Ovary (tissue), 9 donors: Measurements from ENCODE around the gene UFD1. TPM values are rescaled to one million over a fixed set of nuclear protein-coding genes. Genes with fewer than 3 reads are reported as not detected.

Experiments
- DNase-seq, 5 donors: peaks; one replicate each; pipeline ENCODE4 v3.0.0-alpha.2; 2019 to 2020
- H3K27ac ChIP-seq, 2 donors: fragments of 200-600 bp; one replicate each; pipeline versions ENCODE4 v1.5.1 to v1.8.0; 2019 to 2022
- H3K27me3 ChIP-seq: fragments of 200-600 bp; one replicate; pipeline ENCODE4 v1.8.0; 2022
- H3K36me3 ChIP-seq: fragments of 200-600 bp; sonication (generic); one replicate; pipeline ENCODE4 v1.5.1; 2019
- H3K4me1 ChIP-seq: one replicate; pipeline ENCODE4 v1.8.1; 2013; ENCODE audit warnings: mild to moderate bottlenecking, moderate library complexity; ENCODE audit not compliant: insufficient read depth
- H3K4me3 ChIP-seq: fragments of 200-600 bp; sonication (generic); one replicate; pipeline ENCODE4 v1.5.1; 2017
- H3K9me3 ChIP-seq, 2 donors: fragments of 200-600 bp in 1 of 2; sonication (generic) in 1 of 2; one replicate each; pipeline versions ENCODE4 v1.5.1 to v1.8.1; 2013 to 2019; ENCODE audit warnings: mild to moderate bottlenecking in 1 of 2, moderate library complexity in 1 of 2
- EP300 ChIP-seq: sonication (generic); formaldehyde crosslinking; IDR thresholded peaks from one replicate; pipeline ENCODE4 v1.6.1; 2017; ENCODE audit warnings: antibody characterized with exemption
- POLR2A ChIP-seq: fragments of 450-650 bp; IDR thresholded peaks from one replicate; pipeline ENCODE4 v1.6.1; 2017; ENCODE audit warnings: antibody characterized with exemption, mild to moderate bottlenecking, moderate library complexity
- WGBS, 3 donors: extraction: QIAGEN DNeasy Blood & Tissue Kit in 1 of 3; methylation state at CpG; one replicate each; pipeline versions ENCODE4 v1.1.5 to v1.1.7; 2013 to 2017; 5-methylcytosine and 5-hydroxymethylcytosine counted together
- intact Hi-C, 4 donors: fragments of 100-400 bp; cut with DNase I; formaldehyde crosslinking; loops; one replicate each; pipeline versions ENCODE4 v1.11.0 to v1.15.1; 2022 to 2023
- polyA plus RNA-seq, 2 donors: library from polyadenylated mRNA; stranded (reverse); fragments of 200-250 nt in 1 of 2; fragments of 350-450 nt in 1 of 2; fragmentation: Illumina TruSeq in 1 of 2; extraction: RNeasy Lipid Tissue Mini Kit (QIAGEN cat#74804) in 1 of 2; gene quantifications; one replicate each; pipeline ENCODE4 v1.2.3, GENCODE V29; 2013 to 2014
- total RNA-seq, 7 donors: library from RNA; depleted of rRNA in 2 of 7; stranded (reverse); fragments of >200 nt in 2 of 7; fragmentation: NEBNext Ultra II Directional in 3 of 7; extraction: Animal tissue kit (Norgen Biotek cat#: 25700) in 3 of 7; gene quantifications; one replicate each; pipeline versions ENCODE4 v1.1.0 to v1.2.4, GENCODE V29; 2016 to 2023
- TF ChIP-seq, protein P1 (sequence below), 3 donors: fragments of 450-650 bp in 2 of 3; fragments of 200-600 bp in 1 of 3; IDR thresholded peaks; one replicate each; pipeline versions ENCODE4 v1.5.1 to v1.8.0; 2016 to 2022; ENCODE audit warnings: antibody characterized with exemption in 3 of 3, mild to moderate bottlenecking in 1 of 3
- donor health status: DM: no; HTN: no; CAD: no; lungs with moderate emphysema.
- donor health status: DM: no; HTN: no; CAD: no.
- donor health status: Bipolar disorder and iron deficiency.
- donor health status: DM: yes; HTN: yes; CAD: no.
- donor health status: DM: no; HTN: no; CAD: no.
- donor health status: DM: yes; HTN: yes; CAD: no.

The UFD1 gene
- total and polyA plus RNA-seq, 9 donors, result 19.9 to 84.5 (median 34.1) TPM

DNA sequence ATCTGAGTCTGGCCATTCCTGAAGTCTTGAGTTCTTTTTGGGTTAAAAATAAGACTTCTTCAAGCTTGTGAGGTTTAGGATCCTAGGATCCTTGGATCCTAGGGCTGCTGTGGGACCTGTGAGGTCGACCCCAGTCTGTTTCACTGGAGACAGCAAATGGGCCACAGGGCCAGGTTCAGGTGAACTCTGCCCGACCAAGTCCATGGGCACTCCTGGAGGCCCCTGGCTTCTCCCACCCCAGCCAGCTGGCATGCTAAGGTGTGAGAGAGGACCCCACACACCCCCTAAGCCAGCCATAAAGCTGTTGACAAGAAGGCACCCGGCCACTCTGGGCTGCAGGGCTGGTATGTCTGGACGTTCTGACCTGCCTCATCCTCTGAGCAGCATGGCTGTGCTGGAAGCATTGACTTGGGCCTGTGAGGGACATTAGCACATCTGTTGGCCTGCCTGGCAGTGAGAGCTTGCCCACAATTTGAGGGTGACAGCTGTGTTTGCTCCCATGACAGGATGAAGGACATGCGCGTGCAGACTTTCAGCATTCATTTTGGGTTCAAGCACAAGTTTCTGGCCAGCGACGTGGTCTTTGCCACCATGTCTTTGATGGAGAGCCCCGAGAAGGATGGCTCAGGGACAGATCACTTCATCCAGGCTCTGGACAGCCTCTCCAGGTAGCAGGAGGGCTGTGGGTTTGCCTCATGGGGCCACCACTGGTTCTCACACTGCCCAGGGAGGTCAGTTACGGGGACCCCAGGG lies 29.2 kb upstream of the UFD1 start:
- H3K27me3 ChIP-seq, result no peaks in the 10 kb centered on the region
- WGBS, 3 donors, result 94 to 95% (median 94%) methylated on average over 10 of the region's 10 CpGs
- DNase-seq, result no peak
- no peak overlapping the region for H3K4me3 ChIP-seq
- no peaks in the 10 kb centered on the region for H3K36me3 ChIP-seq
- no peaks in the 10 kb centered on the region for H3K9me3 ChIP-seq
- TF ChIP-seq POLR2A (no peak), EP300 (no peak)
- TF ChIP-seq, protein P1, sequence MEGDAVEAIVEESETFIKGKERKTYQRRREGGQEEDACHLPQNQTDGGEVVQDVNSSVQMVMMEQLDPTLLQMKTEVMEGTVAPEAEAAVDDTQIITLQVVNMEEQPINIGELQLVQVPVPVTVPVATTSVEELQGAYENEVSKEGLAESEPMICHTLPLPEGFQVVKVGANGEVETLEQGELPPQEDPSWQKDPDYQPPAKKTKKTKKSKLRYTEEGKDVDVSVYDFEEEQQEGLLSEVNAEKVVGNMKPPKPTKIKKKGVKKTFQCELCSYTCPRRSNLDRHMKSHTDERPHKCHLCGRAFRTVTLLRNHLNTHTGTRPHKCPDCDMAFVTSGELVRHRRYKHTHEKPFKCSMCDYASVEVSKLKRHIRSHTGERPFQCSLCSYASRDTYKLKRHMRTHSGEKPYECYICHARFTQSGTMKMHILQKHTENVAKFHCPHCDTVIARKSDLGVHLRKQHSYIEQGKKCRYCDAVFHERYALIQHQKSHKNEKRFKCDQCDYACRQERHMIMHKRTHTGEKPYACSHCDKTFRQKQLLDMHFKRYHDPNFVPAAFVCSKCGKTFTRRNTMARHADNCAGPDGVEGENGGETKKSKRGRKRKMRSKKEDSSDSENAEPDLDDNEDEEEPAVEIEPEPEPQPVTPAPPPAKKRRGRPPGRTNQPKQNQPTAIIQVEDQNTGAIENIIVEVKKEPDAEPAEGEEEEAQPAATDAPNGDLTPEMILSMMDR (IDR thresholded peaks at IDR 0.05), result no peak
- no peak overlapping the region for H3K27ac ChIP-seq
- no peaks in the 10 kb centered on the region for H3K4me1 ChIP-seq
- intact Hi-C loops, result no loop called here

DNA sequence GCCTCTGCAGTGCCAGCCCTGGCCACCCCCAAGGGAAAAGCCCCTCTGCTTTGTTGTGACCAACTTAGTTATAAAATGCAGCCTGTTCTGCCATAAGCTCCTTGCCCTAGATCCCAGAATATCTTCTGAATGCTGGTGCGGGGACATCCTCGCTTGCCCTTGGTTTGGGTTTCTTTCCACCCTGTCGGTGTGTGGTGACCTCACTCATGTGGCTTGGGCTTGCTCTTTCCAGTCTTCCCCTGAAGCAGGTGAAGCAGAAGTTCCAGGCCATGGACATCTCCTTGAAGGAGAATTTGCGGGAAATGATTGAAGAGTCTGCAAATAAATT lies 28.5 kb upstream of the UFD1 start:
- Histone ChIP-seq H3K27me3 (no peaks in the 10 kb centered on the region), H3K36me3 (no peaks in the 10 kb centered on the region), H3K4me3 (no peak overlapping the region), H3K4me1 (no peaks in the 10 kb centered on the region), H3K27ac (no peak overlapping the region), H3K9me3 (no peaks in the 10 kb centered on the region)
- TF ChIP-seq, protein P1 (IDR thresholded peaks at IDR 0.05), result no peak
- TF ChIP-seq POLR2A (no peak), EP300 (no peak)
- WGBS, 3 donors, result 95 to 99% (median 97%) methylated on average over 4 of the region's 4 CpGs
- intact Hi-C loops, result no loop called here
- DNase-seq, result no peak

DNA sequence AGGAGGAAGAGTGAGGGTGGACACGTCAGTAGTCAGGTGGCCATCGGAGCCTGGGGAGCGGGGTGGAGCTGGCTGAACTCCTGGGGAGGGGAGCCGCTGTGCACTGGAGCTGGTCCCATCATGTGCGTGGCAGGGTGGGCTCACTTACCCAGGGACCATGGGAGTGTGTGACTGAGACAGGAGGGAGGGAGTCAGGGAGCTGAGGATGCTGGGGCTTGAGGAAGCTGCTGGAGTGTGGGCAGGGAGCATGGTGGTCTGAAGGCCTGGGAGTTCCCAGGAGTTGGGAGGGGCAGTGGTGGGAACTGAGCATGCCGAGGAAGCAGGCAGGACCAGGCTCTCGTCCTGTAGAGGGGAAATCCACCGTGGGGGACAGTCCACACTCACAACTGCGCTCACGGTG lies 27.2 kb upstream of the UFD1 start:
- H3K9me3 ChIP-seq, result no peaks in the 10 kb centered on the region

DNA sequence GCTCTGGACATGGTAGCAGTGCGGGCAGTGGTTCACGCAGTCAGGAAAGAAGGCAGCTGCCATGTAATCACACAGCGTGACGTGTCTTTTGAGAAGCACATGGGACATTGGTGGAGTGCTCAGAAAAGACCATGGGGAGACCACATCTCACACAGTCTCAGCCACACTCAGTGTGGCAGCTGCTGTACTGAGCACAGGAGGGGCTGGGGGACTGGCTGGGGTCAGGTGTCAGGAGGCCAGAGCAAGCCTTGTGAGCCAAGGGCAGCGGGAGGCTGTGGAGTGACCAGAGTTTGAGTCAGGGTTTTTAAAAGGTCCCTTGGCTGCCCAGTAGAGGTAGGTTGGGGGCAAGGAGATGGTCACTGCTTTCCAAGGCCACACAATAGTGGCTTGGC lies 26.7 kb upstream of the UFD1 start:
- DNase-seq, result no peak
- Histone ChIP-seq H3K27me3 (no peaks in the 10 kb centered on the region), H3K4me1 (no peaks in the 10 kb centered on the region), H3K27ac (no peak overlapping the region), H3K36me3 (no peaks in the 10 kb centered on the region), H3K4me3 (no peak overlapping the region), H3K9me3 (no peaks in the 10 kb centered on the region)
- no peak for TF ChIP-seq POLR2A
- TF ChIP-seq, protein P1 (IDR thresholded peaks at IDR 0.05), result no peak
- no peak for TF ChIP-seq EP300
- intact Hi-C loops, result no loop called here
- WGBS, 3 donors, result 96 to 97% (median 97%) methylated on average over 5 of the region's 5 CpGs

More for the DNA sequence above, 27.2 kb upstream of the UFD1 start:
- 85 to 87% (median 85%) methylated on average over 10 of the region's 10 CpGs for whole genome bisulfite sequencing, 3 donors
- TF ChIP-seq POLR2A (no peak), EP300 (no peak)
- TF ChIP-seq, protein P1 (IDR thresholded peaks at IDR 0.05), result no peak
- Histone ChIP-seq H3K27me3 (no peaks in the 10 kb centered on the region), H3K27ac (no peak overlapping the region), H3K4me1 (no peaks in the 10 kb centered on the region), H3K4me3 (no peak overlapping the region), H3K36me3 (no peaks in the 10 kb centered on the region)
- intact Hi-C loops, result no loop called here
- no peak for DNase-seq
